ENCODE measurements around the gene ARFGAP3.

- TF ChIP-seq CTCF (IDR thresholded peaks at IDR 0.05) (no peak), POLR2AphosphoS5 (IDR thresholded peaks at IDR 0.05; ENCODE audit: low read depth, low read length) (no peak), SIN3A (IDR thresholded peaks at IDR 0.05; ENCODE audit: borderline replicate concordance, insufficient read depth, low read depth, low read length) (no peak)
- TF ChIP-seq, protein P1, sequence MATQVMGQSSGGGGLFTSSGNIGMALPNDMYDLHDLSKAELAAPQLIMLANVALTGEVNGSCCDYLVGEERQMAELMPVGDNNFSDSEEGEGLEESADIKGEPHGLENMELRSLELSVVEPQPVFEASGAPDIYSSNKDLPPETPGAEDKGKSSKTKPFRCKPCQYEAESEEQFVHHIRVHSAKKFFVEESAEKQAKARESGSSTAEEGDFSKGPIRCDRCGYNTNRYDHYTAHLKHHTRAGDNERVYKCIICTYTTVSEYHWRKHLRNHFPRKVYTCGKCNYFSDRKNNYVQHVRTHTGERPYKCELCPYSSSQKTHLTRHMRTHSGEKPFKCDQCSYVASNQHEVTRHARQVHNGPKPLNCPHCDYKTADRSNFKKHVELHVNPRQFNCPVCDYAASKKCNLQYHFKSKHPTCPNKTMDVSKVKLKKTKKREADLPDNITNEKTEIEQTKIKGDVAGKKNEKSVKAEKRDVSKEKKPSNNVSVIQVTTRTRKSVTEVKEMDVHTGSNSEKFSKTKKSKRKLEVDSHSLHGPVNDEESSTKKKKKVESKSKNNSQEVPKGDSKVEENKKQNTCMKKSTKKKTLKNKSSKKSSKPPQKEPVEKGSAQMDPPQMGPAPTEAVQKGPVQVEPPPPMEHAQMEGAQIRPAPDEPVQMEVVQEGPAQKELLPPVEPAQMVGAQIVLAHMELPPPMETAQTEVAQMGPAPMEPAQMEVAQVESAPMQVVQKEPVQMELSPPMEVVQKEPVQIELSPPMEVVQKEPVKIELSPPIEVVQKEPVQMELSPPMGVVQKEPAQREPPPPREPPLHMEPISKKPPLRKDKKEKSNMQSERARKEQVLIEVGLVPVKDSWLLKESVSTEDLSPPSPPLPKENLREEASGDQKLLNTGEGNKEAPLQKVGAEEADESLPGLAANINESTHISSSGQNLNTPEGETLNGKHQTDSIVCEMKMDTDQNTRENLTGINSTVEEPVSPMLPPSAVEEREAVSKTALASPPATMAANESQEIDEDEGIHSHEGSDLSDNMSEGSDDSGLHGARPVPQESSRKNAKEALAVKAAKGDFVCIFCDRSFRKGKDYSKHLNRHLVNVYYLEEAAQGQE (IDR thresholded peaks at IDR 0.05; ENCODE audit: insufficient read depth in 1 of 2, low read depth in 2 of 2, low read length in 1 of 2) = no peak
Measured at GRCh38 chr22:42821386-42821785, 35.7 kb downstream of the ARFGAP3 start.
